ENCODE data around the gene C1orf50.
"Not testable (repeated sequence)": the region's sequence is repeated elsewhere in the genome, so short reads cannot be mapped to it uniquely, and the experiment has no call there.

DNA sequence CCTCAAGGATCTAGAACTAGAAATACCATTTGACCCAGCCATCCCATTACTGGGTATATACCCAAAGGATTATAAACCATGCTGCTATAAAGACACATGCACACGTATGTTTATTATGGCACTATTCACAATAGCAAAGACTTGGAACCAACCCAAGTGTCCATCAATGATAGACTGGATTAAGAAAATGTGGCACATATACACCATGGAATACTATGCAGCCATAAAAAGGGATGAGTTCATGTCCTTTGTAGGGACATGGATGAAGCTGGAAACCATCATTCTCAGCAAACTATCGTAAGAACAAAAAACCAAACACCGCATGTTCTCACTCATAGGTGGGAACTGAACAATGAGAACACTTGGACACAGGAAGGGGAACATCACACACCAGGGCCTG, 47.8 kb downstream of the C1orf50 start:
- TF ChIP-seq BHLHE40 (IDR thresholded peaks at IDR 0.05; ENCODE audit: borderline replicate concordance); ZNF384 (IDR thresholded peaks at IDR 0.05); TARDBP (IDR thresholded peaks at IDR 0.05): not testable (repeated sequence)

Measured in HEK293T (cell line).